HL-60 (cell line): ENCODE results near the gene COCH.

Experiments used
- DNase-seq, 2 experiments: peaks; one replicate each; pipeline ENCODE4 v3.0.0-alpha.2; 2010 to 2020; ENCODE audit warnings: low read depth in 1 of 2, low spot score in 1 of 2
- H3K27ac ChIP-seq: fragments of 250-450 bp; sonication (Bioruptor Pico); replicated peaks from 2 replicates; pipeline ENCODE4 v1.5.1; 2020; ENCODE audit warnings: mild to moderate bottlenecking, moderate library complexity
- H3K27me3 ChIP-seq: fragments of 250-450 bp; sonication (Bioruptor Pico); 2 replicates; pipeline ENCODE4 v1.5.1; 2021; ENCODE audit warnings: mild to moderate bottlenecking, moderate library complexity; ENCODE audit not compliant: insufficient read depth, poor library complexity, severe bottlenecking
- H3K4me3 ChIP-seq: replicated peaks from 2 replicates; pipeline ENCODE4 v1.5.1; 2011; ENCODE audit warnings: mild to moderate bottlenecking, control low read depth, low read length; ENCODE audit not compliant: insufficient read depth
- GABPA ChIP-seq: IDR thresholded peaks from 2 replicates; pipeline ENCODE4 v1.6.1; 2012; ENCODE audit warnings: low read depth
- POLR2AphosphoS5 ChIP-seq: IDR thresholded peaks from 2 replicates; pipeline ENCODE4 v1.6.1; 2012; ENCODE audit warnings: low read depth
- SPI1 ChIP-seq: IDR thresholded peaks from 2 replicates; pipeline ENCODE4 v1.6.1; 2012; ENCODE audit warnings: low read depth, mild to moderate bottlenecking, borderline replicate concordance
- TF ChIP-seq, protein P1 (sequence below): IDR thresholded peaks from one replicate; pipeline ENCODE4 v1.5.1; 2011; ENCODE audit warnings: low read length, control low read depth, inconsistent platforms; ENCODE audit not compliant: insufficient read depth
- TF ChIP-seq, protein P2 (sequence below): IDR thresholded peaks from 2 replicates; pipeline ENCODE4 v1.6.1; 2012; ENCODE audit warnings: low read depth; ENCODE audit not compliant: insufficient replicate concordance

The COCH gene

DNA sequence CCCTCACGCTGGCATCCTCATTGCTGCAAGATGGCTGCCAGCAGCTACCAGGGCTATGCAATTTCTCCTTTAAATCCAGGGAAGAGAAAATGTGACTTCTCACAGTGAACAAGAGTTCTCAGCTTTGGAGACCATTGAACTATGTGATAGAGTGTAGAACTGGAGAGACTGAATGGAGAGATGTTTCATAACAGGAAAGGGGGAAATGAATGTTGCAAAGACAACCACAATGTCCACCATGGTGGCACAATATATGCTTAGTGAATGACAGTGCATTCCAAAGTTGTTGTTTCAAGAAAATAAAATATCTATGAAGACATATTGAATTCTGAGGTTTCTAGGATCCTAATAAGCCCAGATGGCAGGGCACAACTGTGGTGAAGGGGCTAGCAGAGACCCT, 13.2 kb upstream of the COCH start:
- H3K27me3 ChIP-seq: no peaks in the 10 kb centered on the region
- TF ChIP-seq POLR2AphosphoS5 (peak; percentile 39; the same call in 1 of the 2 replicates), GABPA (no peak)
- H3K4me3 ChIP-seq: no peak overlapping the region
- peak in 1 of 2 experiments; percentile 56 for DNase-seq
- H3K27ac ChIP-seq: peak overlapping the region; percentile 40

DNA sequence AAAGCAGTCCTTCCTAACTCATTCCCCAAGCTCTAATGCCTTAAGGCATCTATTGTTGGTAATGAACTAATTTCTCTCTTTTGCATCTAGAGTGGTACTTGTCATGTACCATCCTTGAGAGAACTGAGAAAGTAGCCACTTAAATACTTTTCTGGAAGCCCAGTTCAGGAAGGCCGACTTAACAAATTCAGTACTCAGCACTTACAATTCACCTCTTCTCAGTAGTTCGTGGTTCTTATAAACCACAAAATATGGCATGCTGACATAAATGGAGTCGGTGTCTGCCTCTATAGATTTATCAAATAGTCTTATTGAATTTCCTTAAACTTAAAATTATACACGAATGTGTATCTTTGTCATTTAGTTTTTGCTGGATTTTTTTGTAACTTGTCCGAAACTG, 9.4 kb upstream of the COCH start:
- Histone ChIP-seq H3K4me3 (no peak overlapping the region), H3K27me3 (no peaks in the 10 kb centered on the region), H3K27ac (no peak overlapping the region)
- no peak for DNase-seq
- TF ChIP-seq, protein P1, sequence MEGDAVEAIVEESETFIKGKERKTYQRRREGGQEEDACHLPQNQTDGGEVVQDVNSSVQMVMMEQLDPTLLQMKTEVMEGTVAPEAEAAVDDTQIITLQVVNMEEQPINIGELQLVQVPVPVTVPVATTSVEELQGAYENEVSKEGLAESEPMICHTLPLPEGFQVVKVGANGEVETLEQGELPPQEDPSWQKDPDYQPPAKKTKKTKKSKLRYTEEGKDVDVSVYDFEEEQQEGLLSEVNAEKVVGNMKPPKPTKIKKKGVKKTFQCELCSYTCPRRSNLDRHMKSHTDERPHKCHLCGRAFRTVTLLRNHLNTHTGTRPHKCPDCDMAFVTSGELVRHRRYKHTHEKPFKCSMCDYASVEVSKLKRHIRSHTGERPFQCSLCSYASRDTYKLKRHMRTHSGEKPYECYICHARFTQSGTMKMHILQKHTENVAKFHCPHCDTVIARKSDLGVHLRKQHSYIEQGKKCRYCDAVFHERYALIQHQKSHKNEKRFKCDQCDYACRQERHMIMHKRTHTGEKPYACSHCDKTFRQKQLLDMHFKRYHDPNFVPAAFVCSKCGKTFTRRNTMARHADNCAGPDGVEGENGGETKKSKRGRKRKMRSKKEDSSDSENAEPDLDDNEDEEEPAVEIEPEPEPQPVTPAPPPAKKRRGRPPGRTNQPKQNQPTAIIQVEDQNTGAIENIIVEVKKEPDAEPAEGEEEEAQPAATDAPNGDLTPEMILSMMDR: no peak
- TF ChIP-seq, protein P2, sequence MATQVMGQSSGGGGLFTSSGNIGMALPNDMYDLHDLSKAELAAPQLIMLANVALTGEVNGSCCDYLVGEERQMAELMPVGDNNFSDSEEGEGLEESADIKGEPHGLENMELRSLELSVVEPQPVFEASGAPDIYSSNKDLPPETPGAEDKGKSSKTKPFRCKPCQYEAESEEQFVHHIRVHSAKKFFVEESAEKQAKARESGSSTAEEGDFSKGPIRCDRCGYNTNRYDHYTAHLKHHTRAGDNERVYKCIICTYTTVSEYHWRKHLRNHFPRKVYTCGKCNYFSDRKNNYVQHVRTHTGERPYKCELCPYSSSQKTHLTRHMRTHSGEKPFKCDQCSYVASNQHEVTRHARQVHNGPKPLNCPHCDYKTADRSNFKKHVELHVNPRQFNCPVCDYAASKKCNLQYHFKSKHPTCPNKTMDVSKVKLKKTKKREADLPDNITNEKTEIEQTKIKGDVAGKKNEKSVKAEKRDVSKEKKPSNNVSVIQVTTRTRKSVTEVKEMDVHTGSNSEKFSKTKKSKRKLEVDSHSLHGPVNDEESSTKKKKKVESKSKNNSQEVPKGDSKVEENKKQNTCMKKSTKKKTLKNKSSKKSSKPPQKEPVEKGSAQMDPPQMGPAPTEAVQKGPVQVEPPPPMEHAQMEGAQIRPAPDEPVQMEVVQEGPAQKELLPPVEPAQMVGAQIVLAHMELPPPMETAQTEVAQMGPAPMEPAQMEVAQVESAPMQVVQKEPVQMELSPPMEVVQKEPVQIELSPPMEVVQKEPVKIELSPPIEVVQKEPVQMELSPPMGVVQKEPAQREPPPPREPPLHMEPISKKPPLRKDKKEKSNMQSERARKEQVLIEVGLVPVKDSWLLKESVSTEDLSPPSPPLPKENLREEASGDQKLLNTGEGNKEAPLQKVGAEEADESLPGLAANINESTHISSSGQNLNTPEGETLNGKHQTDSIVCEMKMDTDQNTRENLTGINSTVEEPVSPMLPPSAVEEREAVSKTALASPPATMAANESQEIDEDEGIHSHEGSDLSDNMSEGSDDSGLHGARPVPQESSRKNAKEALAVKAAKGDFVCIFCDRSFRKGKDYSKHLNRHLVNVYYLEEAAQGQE: no peak
- TF ChIP-seq GABPA (no peak), SPI1 (no peak), POLR2AphosphoS5 (no peak)

DNA sequence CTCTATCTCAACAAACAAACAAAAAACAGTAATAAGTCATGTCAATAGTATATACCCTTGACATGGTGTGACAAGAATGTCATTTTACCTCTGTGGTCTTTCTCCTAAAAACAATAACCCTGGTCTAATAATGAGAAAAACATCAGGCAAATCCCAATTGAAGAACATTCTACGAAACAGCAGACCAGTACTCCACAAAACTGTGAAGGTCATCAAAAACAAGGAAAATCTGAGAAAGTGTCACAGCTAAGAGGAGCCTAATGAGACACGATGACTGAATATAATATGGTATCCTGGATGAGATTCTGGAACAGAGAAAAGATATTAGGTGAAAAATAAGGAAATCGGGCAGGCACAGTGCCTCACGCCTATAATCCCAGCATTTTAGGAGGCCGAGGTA, 5.6 kb upstream of the COCH start:
- no peak for DNase-seq
- TF ChIP-seq SPI1 (no peak), POLR2AphosphoS5 (no peak), GABPA (no peak)
- TF ChIP-seq, protein P2: no peak
- TF ChIP-seq, protein P1: no peak
- Histone ChIP-seq H3K4me3 (no peak overlapping the region), H3K27ac (no peak overlapping the region), H3K27me3 (peaks cover 2% of the 10 kb centered on the region)

DNA sequence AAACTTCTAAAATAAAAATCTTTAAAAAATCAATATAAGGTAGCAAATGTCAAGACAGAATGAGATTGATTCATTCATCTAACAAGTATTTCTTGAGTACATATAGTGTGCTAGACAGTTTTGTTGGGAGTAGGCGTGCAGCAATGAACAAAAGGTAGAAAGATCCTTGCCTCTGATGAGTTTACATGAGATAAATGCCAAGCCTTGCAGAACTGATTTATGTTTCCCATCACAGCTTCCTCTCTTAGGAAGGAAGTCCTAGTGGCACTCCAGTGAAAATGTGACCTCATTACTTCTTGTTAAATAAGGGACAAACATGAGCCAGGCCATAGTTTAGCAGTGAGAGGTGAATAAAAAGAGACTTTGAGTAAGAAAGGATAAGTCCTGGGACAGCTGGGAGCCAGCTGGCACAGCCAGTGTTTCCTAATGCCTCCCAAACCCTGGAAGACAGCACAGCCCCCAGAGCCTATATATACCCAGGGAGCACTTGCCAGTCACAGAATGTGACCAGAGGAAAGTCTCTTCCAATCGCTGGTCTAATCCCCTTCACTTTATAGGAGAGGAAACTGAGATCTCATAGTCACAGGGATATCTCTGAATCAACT, 4.7 kb upstream of the COCH start:
- Histone ChIP-seq H3K27ac (no peak overlapping the region), H3K27me3 (peaks cover 2% of the 10 kb centered on the region), H3K4me3 (no peak overlapping the region)
- DNase-seq: no peak
- TF ChIP-seq SPI1 (no peak), GABPA (no peak), POLR2AphosphoS5 (no peak)
- TF ChIP-seq, protein P1: no peak
- TF ChIP-seq, protein P2: no peak
